ENCODE data around the gene DIAPH2. TPM values are rescaled to one million over a fixed set of nuclear protein-coding genes. Genes with fewer than 3 reads are reported as not detected.

Gene DIAPH2
- total RNA-seq, 6 experiments from 2014 or later: 10.1 to 13.5 (median 11.6) TPM

GRCh38 chrX:97310373-97310772 lies 625.7 kb downstream of the DIAPH2 start:
- Mint-ChIP-seq H3K27ac (no peak overlapping the region), H3K9me3 (no peaks in the 10 kb centered on the region), H3K27me3 (ENCODE audit: insufficient read depth) (no peaks in the 10 kb centered on the region), H3K4me1 (ENCODE audit: low read depth) (peaks cover 17% of the 10 kb centered on the region), H3K36me3 (ENCODE audit: low read depth) (no peaks in the 10 kb centered on the region), H3K4me3 (no peak overlapping the region)
- no peak for TF ChIP-seq CTCF (IDR thresholded peaks at IDR 0.05)
- no peak for DNase-seq

- no peaks in the 10 kb centered on the region for H3K9me3 Mint-ChIP-seq
- H3K36me3 Mint-ChIP-seq (ENCODE audit: low read depth): no peaks in the 10 kb centered on the region
- no peak for DNase-seq
- H3K4me3 Mint-ChIP-seq: no peak overlapping the region
- peaks cover 17% of the 10 kb centered on the region for H3K4me1 Mint-ChIP-seq (ENCODE audit: low read depth)
- no peaks in the 10 kb centered on the region for H3K27me3 Mint-ChIP-seq (ENCODE audit: insufficient read depth)
- no peak overlapping the region for H3K27ac Mint-ChIP-seq
- TF ChIP-seq CTCF (IDR thresholded peaks at IDR 0.05): no peak
Measured at GRCh38 chrX:97311066-97311778, 626.6 kb downstream of the DIAPH2 start.

- Mint-ChIP-seq H3K4me1 (ENCODE audit: low read depth) (peaks cover 8% of the 10 kb centered on the region), H3K27me3 (ENCODE audit: insufficient read depth) (no peaks in the 10 kb centered on the region)
Measured at GRCh38 chrX:97314345-97314744, 629.7 kb downstream of the DIAPH2 start.

GRCh38 chrX:97315939-97316338 lies 631.3 kb downstream of the DIAPH2 start:
- Mint-ChIP-seq H3K4me1 (ENCODE audit: low read depth) (no peaks in the 10 kb centered on the region), H3K27me3 (ENCODE audit: insufficient read depth) (no peaks in the 10 kb centered on the region), H3K4me3 (no peak overlapping the region), H3K36me3 (ENCODE audit: low read depth) (no peaks in the 10 kb centered on the region), H3K27ac (no peak overlapping the region), H3K9me3 (no peaks in the 10 kb centered on the region)
- TF ChIP-seq CTCF (IDR thresholded peaks at IDR 0.05): no peak
- DNase-seq: no peak

More at GRCh38 chrX:97314345-97314744, 629.7 kb downstream of the DIAPH2 start:
- Mint-ChIP-seq H3K9me3 (no peaks in the 10 kb centered on the region), H3K36me3 (ENCODE audit: low read depth) (no peaks in the 10 kb centered on the region), H3K4me3 (no peak overlapping the region), H3K27ac (no peak overlapping the region)
- DNase-seq: no peak
- TF ChIP-seq CTCF (IDR thresholded peaks at IDR 0.05): no peak

GRCh38 chrX:97320305-97320704 lies 635.7 kb downstream of the DIAPH2 start:
- Mint-ChIP-seq H3K36me3 (ENCODE audit: low read depth) (no peaks in the 10 kb centered on the region), H3K27ac (no peak overlapping the region), H3K9me3 (no peaks in the 10 kb centered on the region), H3K27me3 (ENCODE audit: insufficient read depth) (no peaks in the 10 kb centered on the region), H3K4me3 (no peak overlapping the region), H3K4me1 (ENCODE audit: low read depth) (peaks cover 8% of the 10 kb centered on the region)
- no peak for TF ChIP-seq CTCF (IDR thresholded peaks at IDR 0.05)
- DNase-seq: no peak
